Muscle of back (tissue), 11 donors: ENCODE results near the gene TMSB4X. TPM values are rescaled to one million over a fixed set of nuclear protein-coding genes. Genes with fewer than 3 reads are reported as not detected.

Experiments
- DNase-seq, 3 donors: peaks; one replicate each; pipeline versions ENCODE4 v3.0.0 to v3.0.0-alpha.2; 2013
- polyA plus RNA-seq, 10 donors: library from polyadenylated mRNA; unstranded; fragments of 120-200 nt; gene quantifications; one replicate each; pipeline ENCODE4 v1.2.1, GENCODE V29; 2013; ENCODE audit not compliant: insufficient read length in 10 of 10

The TMSB4X gene
- polyA plus RNA-seq, 10 donors: 887 to 1,649 (median 1,316) TPM

- peak in 1 of 3 donors; percentile 52 for DNase-seq
Measured at GRCh38 chrX:12989461-12989860, 14.6 kb downstream of the TMSB4X start.

- no peak for DNase-seq
Measured at GRCh38 chrX:12991575-12991974, 16.7 kb downstream of the TMSB4X start.

GRCh38 chrX:12992544-12993118 is 17.7 kb downstream of the TMSB4X start:
- DNase-seq: no peak

GRCh38 chrX:12993826-12994225 is 18.9 kb downstream of the TMSB4X start:
- no peak for DNase-seq

- DNase-seq: no peak
Measured at GRCh38 chrX:12994321-12994720, 19.4 kb downstream of the TMSB4X start.

GRCh38 chrX:12996934-12997435 is 22.1 kb downstream of the TMSB4X start:
- no peak for DNase-seq

- DNase-seq: no peak
Measured at GRCh38 chrX:12997906-12998687, 23.2 kb downstream of the TMSB4X start.

GRCh38 chrX:12999422-12999821 is 24.5 kb downstream of the TMSB4X start:
- DNase-seq: no peak

- DNase-seq: peak in 1 of 3 donors; percentile 49
Measured at GRCh38 chrX:13000301-13000811, 25.4 kb downstream of the TMSB4X start.

GRCh38 chrX:13001097-13001496 is 26.2 kb downstream of the TMSB4X start:
- DNase-seq: no peak

- DNase-seq: no peak
Measured at GRCh38 chrX:13001961-13002671, 27.2 kb downstream of the TMSB4X start.

- DNase-seq: no peak
Measured at GRCh38 chrX:13005661-13006473, 31.0 kb downstream of the TMSB4X start.

GRCh38 chrX:13007519-13008188 is 32.7 kb downstream of the TMSB4X start:
- DNase-seq: no peak

- no peak for DNase-seq
Measured at GRCh38 chrX:13008189-13008533, 33.3 kb downstream of the TMSB4X start.

- DNase-seq: no peak
Measured at GRCh38 chrX:13008851-13009250, 33.9 kb downstream of the TMSB4X start.

- no peak for DNase-seq
Measured at GRCh38 chrX:13009273-13009672, 34.4 kb downstream of the TMSB4X start.

- DNase-seq: no peak
Measured at GRCh38 chrX:13009844-13010243, 34.9 kb downstream of the TMSB4X start.

- no peak for DNase-seq
Measured at GRCh38 chrX:13010546-13010945, 35.6 kb downstream of the TMSB4X start.

- DNase-seq: peak in 1 of 3 donors; percentile 69
Measured at GRCh38 chrX:13013363-13014110, 38.6 kb downstream of the TMSB4X start.
